CD14-positive monocyte (primary cell): ENCODE measurements around the gene KLHDC8A. TPM values are rescaled to one million over a fixed set of nuclear protein-coding genes. Genes with fewer than 3 reads are reported as not detected.
A peak's percentile ranks its signal among the peaks of the same experiment; 100 is the strongest.

Experiments
- DNase-seq, 3 donors: peaks; one replicate each; pipeline ENCODE4 v3.0.0-alpha.2; 2011 to 2022
- H2AFZ ChIP-seq: 2 replicates; pipeline ENCODE4 v1.6.0; 2012; ENCODE audit warnings: mild to moderate bottlenecking, low read depth, low read length, inconsistent platforms; ENCODE audit not compliant: insufficient read depth, poor library complexity, severe bottlenecking
- H3K27ac ChIP-seq, 2 donors: 1 replicate in 1 of 2; 2 replicates in 1 of 2; pipeline ENCODE4 v1.5.1; 2012 to 2013; ENCODE audit warnings: low read length in 2 of 2, control low read depth in 1 of 2, inconsistent platforms in 1 of 2, low read depth in 1 of 2, mild to moderate bottlenecking in 1 of 2
- H3K27me3 ChIP-seq, 2 donors: one replicate each; pipeline versions ENCODE4 v1.6.0 to v1.6.1; 2011 to 2013; ENCODE audit warnings: low read length in 2 of 2; ENCODE audit not compliant: control insufficient read depth in 2 of 2, insufficient read depth in 2 of 2
- H3K36me3 ChIP-seq, 2 donors: replicated peaks in 1 of 2; 1 replicate in 1 of 2; 2 replicates in 1 of 2; pipeline versions ENCODE4 v1.5.1 to v1.6.1; 2012 to 2013; ENCODE audit warnings: low read length in 2 of 2, control low read depth in 1 of 2, inconsistent platforms in 1 of 2, mild to moderate bottlenecking in 1 of 2; ENCODE audit not compliant: insufficient read depth in 2 of 2, control insufficient read depth in 1 of 2
- H3K4me1 ChIP-seq, 2 donors: 1 replicate in 1 of 2; 2 replicates in 1 of 2; pipeline versions ENCODE4 v1.5.1 to v1.6.1; 2012 to 2013; ENCODE audit warnings: low read length in 2 of 2, control low read depth in 1 of 2, inconsistent platforms in 1 of 2, mild to moderate bottlenecking in 1 of 2, moderate library complexity in 1 of 2; ENCODE audit not compliant: insufficient read depth in 2 of 2, control insufficient read depth in 1 of 2
- H3K4me2 ChIP-seq: replicated peaks from 2 replicates; pipeline ENCODE3; 2012; ENCODE audit warnings: low read length, moderate library complexity, mild to moderate bottlenecking; ENCODE audit not compliant: poor library complexity, severe bottlenecking; ENCODE audit errors: extremely low read depth
- H3K4me3 ChIP-seq, 3 experiments: fragments of 200-600 bp in 1 of 3; sonication (generic) in 1 of 3; replicated peaks in 1 of 3; 1 replicate in 2 of 3; 2 replicates in 1 of 3; pipeline ENCODE4 v1.5.1; 2011 to 2013; ENCODE audit warnings: low read length in 3 of 3, mild to moderate bottlenecking in 3 of 3, control low read depth in 2 of 3, low read depth in 2 of 3, inconsistent platforms in 1 of 3, moderate library complexity in 1 of 3
- H3K79me2 ChIP-seq: 2 replicates; pipeline ENCODE4 v1.6.0; 2012; ENCODE audit warnings: mild to moderate bottlenecking, control low read depth, inconsistent platforms, low read length, moderate library complexity; ENCODE audit not compliant: insufficient read depth
- H3K9ac ChIP-seq: 2 replicates; pipeline ENCODE4 v1.6.0; 2017; ENCODE audit warnings: low read length, mild to moderate bottlenecking; ENCODE audit not compliant: insufficient read depth, poor library complexity, severe bottlenecking
- H3K9me3 ChIP-seq, 2 donors: replicated peaks in 1 of 2; 1 replicate in 1 of 2; 2 replicates in 1 of 2; pipeline versions ENCODE4 v1.5.1 to v1.6.1; 2012 to 2013; ENCODE audit warnings: low read length in 2 of 2, control low read depth in 1 of 2; ENCODE audit not compliant: control insufficient read depth in 1 of 2, insufficient read depth in 1 of 2
- H4K20me1 ChIP-seq: 2 replicates; pipeline ENCODE4 v1.6.0; 2012; ENCODE audit warnings: mild to moderate bottlenecking, low read length, control low read depth, moderate library complexity; ENCODE audit not compliant: insufficient read depth
- H3K27ac Mint-ChIP-seq, 7 donors: one replicate each; pipeline ENCODE4 v1.8.0; 2020; ENCODE audit warnings: mild to moderate bottlenecking in 7 of 7, mixed read lengths in 7 of 7, moderate library complexity in 6 of 7, inconsistent platforms in 2 of 7
- H3K27me3 Mint-ChIP-seq, 3 donors: one replicate each; pipeline ENCODE4 v1.8.0; 2021 to 2022; ENCODE audit warnings: low read depth in 3 of 3, mild to moderate bottlenecking in 3 of 3, mixed read lengths in 3 of 3, moderate library complexity in 3 of 3, inconsistent platforms in 1 of 3
- H3K36me3 Mint-ChIP-seq, 2 donors: one replicate each; pipeline ENCODE4 v1.8.0; 2020; ENCODE audit warnings: mixed read lengths in 2 of 2, inconsistent platforms in 1 of 2, mild to moderate bottlenecking in 1 of 2
- H3K4me1 Mint-ChIP-seq: one replicate; pipeline ENCODE4 v1.8.0; 2020; ENCODE audit warnings: mild to moderate bottlenecking, mixed read lengths
- H3K4me3 Mint-ChIP-seq, 2 donors: one replicate each; pipeline ENCODE4 v1.8.0; 2020; ENCODE audit warnings: mild to moderate bottlenecking in 2 of 2, mixed read lengths in 2 of 2, moderate library complexity in 1 of 2
- H3K9me3 Mint-ChIP-seq, 7 donors: one replicate each; pipeline ENCODE4 v1.8.0; 2020 to 2022; ENCODE audit warnings: mixed read lengths in 7 of 7, mild to moderate bottlenecking in 6 of 7, moderate library complexity in 6 of 7, inconsistent platforms in 2 of 7
- WGBS: methylation state at CpG from one replicate; pipeline ENCODE4 v1.1.5; 2013; ENCODE audit warnings: missing lambda C conversion rate; ENCODE audit not compliant: insufficient coverage; 5-methylcytosine and 5-hydroxymethylcytosine counted together
- intact Hi-C, 2 donors: fragments of 100-400 bp; cut with micrococcal nuclease; formaldehyde crosslinking; loops; one replicate each; pipeline versions ENCODE4 v1.15.0 to v1.15.1; 2023
- polyA plus RNA-seq, 3 donors: library from polyadenylated mRNA; depleted of rRNA in 1 of 3; unstranded in 2 of 3; stranded (reverse) in 1 of 3; fragments of 300-500 nt in 2 of 3; fragments of >200 nt in 1 of 3; fragmentation: Illumina TruSeq in 2 of 3; gene quantifications; 1 replicate in 2 of 3; 2 replicates in 1 of 3; pipeline ENCODE4 v1.2.3, GENCODE V29; 2012 to 2021
- TF ChIP-seq, protein P1 (sequence below): fragments of 200-600 bp; IDR thresholded peaks from one replicate; pipeline ENCODE4 v1.8.0; 2022; ENCODE audit warnings: antibody characterized with exemption, mild to moderate bottlenecking

The KLHDC8A gene
- polyA plus RNA-seq, 3 donors = not detected

- no peak overlapping the region for H3K27ac ChIP-seq
Observed at GRCh38 chr1:205294175-205294917, 62.4 kb downstream of the KLHDC8A start.

GRCh38 chr1:205293350-205294074, 63.2 kb downstream of the KLHDC8A start:
- H3K79me2 ChIP-seq = no peaks in the 10 kb centered on the region
- intact Hi-C loops = no loop called here
- no peaks in the 10 kb centered on the region for H3K36me3 ChIP-seq
- Mint-ChIP-seq H3K9me3 (no peaks in the 10 kb centered on the region), H3K4me1 (peaks cover 33% of the 10 kb centered on the region), H3K27me3 (peaks cover 3 to 7% (median 5%) of the 10 kb centered on the region in 3 donors), H3K4me3 (no peak overlapping the region), H3K36me3 (no peaks in the 10 kb centered on the region), H3K27ac (peak overlapping the region in 1 of 7 donors; percentile 34)
- no peak overlapping the region for H3K4me2 ChIP-seq
- peaks cover 12 to 21% of the 10 kb centered on the region in 2 donors for H3K4me1 ChIP-seq
- H3K27me3 ChIP-seq = no peaks in the 10 kb centered on the region
- WGBS = 100% methylated on average over 8 of the region's 10 CpGs
- H2AFZ ChIP-seq = no peak overlapping the region
- H3K9ac ChIP-seq = no peak overlapping the region
- H3K27ac ChIP-seq = no peak overlapping the region
- H4K20me1 ChIP-seq = no peaks in the 10 kb centered on the region
- TF ChIP-seq, protein P1, sequence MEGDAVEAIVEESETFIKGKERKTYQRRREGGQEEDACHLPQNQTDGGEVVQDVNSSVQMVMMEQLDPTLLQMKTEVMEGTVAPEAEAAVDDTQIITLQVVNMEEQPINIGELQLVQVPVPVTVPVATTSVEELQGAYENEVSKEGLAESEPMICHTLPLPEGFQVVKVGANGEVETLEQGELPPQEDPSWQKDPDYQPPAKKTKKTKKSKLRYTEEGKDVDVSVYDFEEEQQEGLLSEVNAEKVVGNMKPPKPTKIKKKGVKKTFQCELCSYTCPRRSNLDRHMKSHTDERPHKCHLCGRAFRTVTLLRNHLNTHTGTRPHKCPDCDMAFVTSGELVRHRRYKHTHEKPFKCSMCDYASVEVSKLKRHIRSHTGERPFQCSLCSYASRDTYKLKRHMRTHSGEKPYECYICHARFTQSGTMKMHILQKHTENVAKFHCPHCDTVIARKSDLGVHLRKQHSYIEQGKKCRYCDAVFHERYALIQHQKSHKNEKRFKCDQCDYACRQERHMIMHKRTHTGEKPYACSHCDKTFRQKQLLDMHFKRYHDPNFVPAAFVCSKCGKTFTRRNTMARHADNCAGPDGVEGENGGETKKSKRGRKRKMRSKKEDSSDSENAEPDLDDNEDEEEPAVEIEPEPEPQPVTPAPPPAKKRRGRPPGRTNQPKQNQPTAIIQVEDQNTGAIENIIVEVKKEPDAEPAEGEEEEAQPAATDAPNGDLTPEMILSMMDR = no peak
- no peak for DNase-seq
- H3K4me3 ChIP-seq = no peak overlapping the region
- H3K9me3 ChIP-seq = no peaks in the 10 kb centered on the region

More at GRCh38 chr1:205294175-205294917, 62.4 kb downstream of the KLHDC8A start:
- intact Hi-C loops = no loop called here
- Mint-ChIP-seq H3K36me3 (no peaks in the 10 kb centered on the region), H3K4me1 (peaks cover 25% of the 10 kb centered on the region), H3K9me3 (no peaks in the 10 kb centered on the region), H3K27me3 (peaks cover 5 to 7% (median 5%) of the 10 kb centered on the region in 3 donors), H3K27ac (peak overlapping the region in 2 of 7 donors; percentile 59 to 87), H3K4me3 (peak overlapping the region in 1 of 2 donors; percentile 46)
- WGBS = 89% methylated on average over 5 of the region's 6 CpGs
- no peak overlapping the region for H3K9ac ChIP-seq
- no peaks in the 10 kb centered on the region for H3K79me2 ChIP-seq
- H3K4me3 ChIP-seq = no peak overlapping the region
- TF ChIP-seq, protein P1 = no peak
- DNase-seq = peak in 1 of 3 donors; percentile 37
- H4K20me1 ChIP-seq = no peaks in the 10 kb centered on the region
- no peak overlapping the region for H2AFZ ChIP-seq
- H3K36me3 ChIP-seq = no peaks in the 10 kb centered on the region
- no peaks in the 10 kb centered on the region for H3K27me3 ChIP-seq
- no peak overlapping the region for H3K4me2 ChIP-seq
- H3K9me3 ChIP-seq = no peaks in the 10 kb centered on the region
- H3K4me1 ChIP-seq = peaks cover 4 to 16% of the 10 kb centered on the region in 2 donors
